Gastrocnemius medialis (tissue), 4 donors: ENCODE results near the gene SLC22A15. TPM values are rescaled to one million over a fixed set of nuclear protein-coding genes. Genes with fewer than 3 reads are reported as not detected.

ENCODE experiments used
- ATAC-seq, 2 donors: fragments of 150-250 bp; one replicate each; pipeline ENCODE4 v1.9.1; 2016
- DNase-seq, 2 donors: peaks; one replicate each; pipeline ENCODE4 v3.0.0-alpha.2; 2019
- H3K27ac ChIP-seq, 4 donors: fragments of 200-600 bp; sonication (generic); 1 replicate in 1 of 4; 2 replicates in 3 of 4; pipeline ENCODE4 v1.5.1; 2016 to 2018; ENCODE audit warnings: mild to moderate bottlenecking in 2 of 4, moderate library complexity in 1 of 4
- H3K27me3 ChIP-seq, 3 donors: fragments of 200-600 bp; sonication (generic) in 2 of 3; 1 replicate in 1 of 3; 2 replicates in 2 of 3; pipeline versions ENCODE4 v1.5.1 to v1.6.0; 2016 to 2019; ENCODE audit warnings: mild to moderate bottlenecking in 1 of 3, moderate library complexity in 1 of 3
- H3K36me3 ChIP-seq, 2 donors: fragments of 200-600 bp; sonication (generic) in 1 of 2; one replicate each; pipeline ENCODE4 v1.5.1; 2017 to 2018
- H3K4me1 ChIP-seq, 2 donors: fragments of 200-600 bp; sonication (generic) in 1 of 2; one replicate each; pipeline ENCODE4 v1.5.1; 2016 to 2017; ENCODE audit warnings: mild to moderate bottlenecking in 2 of 2
- H3K4me3 ChIP-seq, 4 donors: fragments of 200-600 bp; sonication (generic) in 3 of 4; 1 replicate in 1 of 4; 2 replicates in 3 of 4; pipeline ENCODE4 v1.5.1; 2016 to 2019; ENCODE audit warnings: mild to moderate bottlenecking in 2 of 4
- H3K9me3 ChIP-seq, 3 donors: fragments of 200-600 bp; sonication (generic) in 2 of 3; 1 replicate in 1 of 3; 2 replicates in 2 of 3; pipeline ENCODE4 v1.5.1; 2016 to 2019
- POLR2A ChIP-seq, 2 donors: fragments of 450-650 bp; IDR thresholded peaks; one replicate each; pipeline ENCODE4 v1.6.1; 2017; ENCODE audit warnings: antibody characterized with exemption in 2 of 2, mild to moderate bottlenecking in 2 of 2, moderate library complexity in 2 of 2
- in situ Hi-C, 4 donors: fragments of 200-750 bp; cut with MboI; loops; one replicate each; pipeline versions ENCODE4 v1.15.0 to v1.8.0; 2017; ENCODE audit warnings: low sequenced_read_pairs in 4 of 4
- intact Hi-C: fragments of 100-400 bp; cut with DNase I; formaldehyde crosslinking; loops from one replicate; pipeline ENCODE4 v1.15.1; 2023; ENCODE audit warnings: low total_unique reads
- total RNA-seq, 4 donors: library from RNA; depleted of rRNA; stranded (reverse); fragments of >200 nt; gene quantifications; one replicate each; pipeline versions ENCODE4 v1.1.0 to v1.2.3, GENCODE V29; 2016
- TF ChIP-seq, protein P1 (sequence below), 5 experiments: fragments of 450-650 bp in 3 of 5; fragments of 200-600 bp in 2 of 5; sonication (generic) in 2 of 5; IDR thresholded peaks in 4 of 5; conservative IDR thresholded peaks in 1 of 5; 1 replicate in 4 of 5; 2 replicates in 1 of 5; pipeline ENCODE4 v1.5.1; 2016 to 2019; ENCODE audit warnings: antibody characterized with exemption in 5 of 5, mild to moderate bottlenecking in 3 of 5, moderate library complexity in 3 of 5

SLC22A15 gene
- total RNA-seq, 4 donors from 2014 or later: 0.15 to 0.62 (median 0.41) TPM

DNA sequence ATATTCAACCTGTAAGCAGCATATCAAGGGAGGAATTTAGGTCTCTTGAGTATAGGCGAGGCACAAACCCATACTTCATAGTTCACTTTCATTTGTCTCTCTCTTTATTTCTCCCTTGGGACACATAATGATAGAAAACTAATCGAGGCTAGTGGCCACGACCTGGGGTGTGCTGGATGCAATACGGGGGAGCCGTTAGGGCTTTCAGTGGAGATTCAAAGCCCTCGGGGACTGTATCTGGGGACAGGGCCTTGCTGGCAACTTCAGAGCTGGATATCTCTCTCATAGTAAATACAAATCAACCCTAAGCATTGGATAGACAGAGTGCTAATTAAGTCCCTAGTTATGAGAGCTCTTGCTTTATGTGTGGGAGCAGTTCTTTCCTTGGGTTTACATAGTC, 36.9 kb upstream of the SLC22A15 start:
- Histone ChIP-seq H3K9me3 (no peaks in the 10 kb centered on the region), H3K4me1 (no peaks in the 10 kb centered on the region), H3K27ac (no peak overlapping the region), H3K4me3 (no peak overlapping the region), H3K27me3 (no peaks in the 10 kb centered on the region), H3K36me3 (no peaks in the 10 kb centered on the region)
- TF ChIP-seq, protein P1, sequence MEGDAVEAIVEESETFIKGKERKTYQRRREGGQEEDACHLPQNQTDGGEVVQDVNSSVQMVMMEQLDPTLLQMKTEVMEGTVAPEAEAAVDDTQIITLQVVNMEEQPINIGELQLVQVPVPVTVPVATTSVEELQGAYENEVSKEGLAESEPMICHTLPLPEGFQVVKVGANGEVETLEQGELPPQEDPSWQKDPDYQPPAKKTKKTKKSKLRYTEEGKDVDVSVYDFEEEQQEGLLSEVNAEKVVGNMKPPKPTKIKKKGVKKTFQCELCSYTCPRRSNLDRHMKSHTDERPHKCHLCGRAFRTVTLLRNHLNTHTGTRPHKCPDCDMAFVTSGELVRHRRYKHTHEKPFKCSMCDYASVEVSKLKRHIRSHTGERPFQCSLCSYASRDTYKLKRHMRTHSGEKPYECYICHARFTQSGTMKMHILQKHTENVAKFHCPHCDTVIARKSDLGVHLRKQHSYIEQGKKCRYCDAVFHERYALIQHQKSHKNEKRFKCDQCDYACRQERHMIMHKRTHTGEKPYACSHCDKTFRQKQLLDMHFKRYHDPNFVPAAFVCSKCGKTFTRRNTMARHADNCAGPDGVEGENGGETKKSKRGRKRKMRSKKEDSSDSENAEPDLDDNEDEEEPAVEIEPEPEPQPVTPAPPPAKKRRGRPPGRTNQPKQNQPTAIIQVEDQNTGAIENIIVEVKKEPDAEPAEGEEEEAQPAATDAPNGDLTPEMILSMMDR (IDR thresholded peaks at IDR 0.05 in 4 of 5, conservative IDR thresholded peaks at IDR 0.05 in 1 of 5): no peak
- no peak for TF ChIP-seq POLR2A (IDR thresholded peaks at IDR 0.05)
- no peak for DNase-seq
- intact Hi-C loops: no loop called here
- no peak for ATAC-seq
- in situ Hi-C loops: no loop called here

DNA sequence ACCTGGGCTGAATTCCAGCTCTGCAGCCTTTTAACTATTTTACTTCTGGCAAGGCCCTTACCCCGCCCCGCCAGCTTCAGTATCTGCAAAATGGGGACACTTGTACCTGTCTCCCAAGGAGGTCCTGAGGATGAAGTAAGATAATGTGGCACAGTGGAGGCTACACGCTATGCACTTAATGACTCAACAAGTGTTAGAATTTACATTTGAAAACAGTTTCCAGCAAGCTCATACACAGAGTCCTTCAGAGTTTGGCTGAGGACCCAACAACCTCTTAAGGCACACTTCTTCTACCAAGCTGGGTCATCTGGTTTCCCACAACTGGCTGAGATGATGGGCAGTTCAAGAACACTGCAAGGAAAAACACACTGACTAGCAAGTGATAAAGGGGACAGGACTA, 30.2 kb upstream of the SLC22A15 start:
- intact Hi-C loops: no loop called here
- Histone ChIP-seq H3K9me3 (no peaks in the 10 kb centered on the region), H3K4me3 (no peak overlapping the region), H3K27me3 (no peaks in the 10 kb centered on the region), H3K4me1 (no peaks in the 10 kb centered on the region), H3K27ac (no peak overlapping the region), H3K36me3 (no peaks in the 10 kb centered on the region)
- no peak for DNase-seq
- ATAC-seq: no peak
- TF ChIP-seq, protein P1 (IDR thresholded peaks at IDR 0.05 in 4 of 5, conservative IDR thresholded peaks at IDR 0.05 in 1 of 5): no peak
- TF ChIP-seq POLR2A (IDR thresholded peaks at IDR 0.05): no peak
- in situ Hi-C loops: no loop called here

DNA sequence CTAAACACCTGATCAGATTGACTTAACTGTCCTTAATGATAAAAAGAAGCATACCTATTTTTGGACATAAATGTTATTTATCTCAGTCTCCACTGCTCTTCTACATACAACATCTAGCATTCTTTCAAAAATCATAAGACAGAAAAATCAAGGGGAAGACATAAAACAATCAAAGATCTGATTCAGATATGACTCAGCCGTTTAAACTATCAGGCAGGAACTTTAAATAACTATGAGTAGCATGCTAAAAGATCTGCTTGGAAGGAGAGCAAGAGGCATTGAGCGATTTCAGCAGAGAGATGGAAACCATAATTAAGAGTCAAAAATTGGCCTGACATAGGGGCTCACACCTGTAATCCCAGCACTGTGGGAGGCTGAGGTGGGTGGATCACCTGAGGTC, 27.2 kb upstream of the SLC22A15 start:
- H3K27me3 ChIP-seq: no peaks in the 10 kb centered on the region
- no peaks in the 10 kb centered on the region for H3K4me1 ChIP-seq
- H3K4me3 ChIP-seq: no peak overlapping the region
- DNase-seq (no peak), ATAC-seq (no peak)
- H3K9me3 ChIP-seq: no peaks in the 10 kb centered on the region
- intact Hi-C loops (no loop called here), in situ Hi-C loops (no loop called here)
- no peak overlapping the region for H3K27ac ChIP-seq
- TF ChIP-seq, protein P1 (IDR thresholded peaks at IDR 0.05 in 4 of 5, conservative IDR thresholded peaks at IDR 0.05 in 1 of 5): no peak
- no peak for TF ChIP-seq POLR2A (IDR thresholded peaks at IDR 0.05)
- H3K36me3 ChIP-seq: no peaks in the 10 kb centered on the region

DNA sequence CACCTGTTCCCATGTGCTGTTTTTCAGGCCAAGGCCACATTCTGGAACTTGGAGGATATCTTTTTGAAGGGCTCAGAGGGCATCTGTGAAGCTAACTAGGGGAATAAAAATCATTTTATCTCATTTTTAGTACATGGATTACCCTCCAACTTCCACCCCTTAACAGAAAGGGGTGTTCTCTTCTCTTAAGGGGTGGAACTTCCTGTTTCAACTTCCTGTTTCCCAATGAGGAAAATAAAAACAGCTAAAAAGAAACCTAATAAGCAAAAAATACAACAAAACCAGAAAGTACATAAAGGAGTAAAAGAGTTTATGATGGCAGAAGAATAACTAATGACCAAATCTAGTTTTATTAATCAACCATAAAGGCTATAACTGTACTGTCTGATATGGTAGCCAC, 24.8 kb upstream of the SLC22A15 start:
- DNase-seq (no peak), ATAC-seq (no peak)
- Histone ChIP-seq H3K27me3 (no peaks in the 10 kb centered on the region), H3K4me1 (no peaks in the 10 kb centered on the region), H3K27ac (no peak overlapping the region), H3K9me3 (no peaks in the 10 kb centered on the region), H3K36me3 (no peaks in the 10 kb centered on the region), H3K4me3 (no peak overlapping the region)
- intact Hi-C loops (no loop called here), in situ Hi-C loops (no loop called here)
- TF ChIP-seq POLR2A (IDR thresholded peaks at IDR 0.05): no peak
- TF ChIP-seq, protein P1 (IDR thresholded peaks at IDR 0.05 in 4 of 5, conservative IDR thresholded peaks at IDR 0.05 in 1 of 5): no peak

DNA sequence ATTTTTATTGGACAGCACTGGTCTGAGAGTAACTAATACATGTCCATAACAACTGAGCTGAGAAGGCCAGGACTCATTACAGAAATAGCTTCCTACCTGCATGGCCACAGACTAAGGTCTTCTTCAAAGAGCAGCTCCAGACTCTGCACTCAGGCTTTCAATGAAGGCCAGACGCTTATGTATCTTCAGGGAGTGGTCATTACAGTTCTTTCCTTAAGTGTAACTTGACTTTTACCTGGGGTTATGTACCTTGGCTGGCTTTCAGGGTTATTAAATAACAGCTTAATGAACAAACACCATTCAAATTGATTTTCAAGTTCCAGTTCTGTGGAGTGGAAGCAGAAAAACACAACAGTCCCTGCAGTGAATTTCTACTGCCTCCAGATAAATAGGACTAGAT, 23.8 kb upstream of the SLC22A15 start:
- no peak for TF ChIP-seq POLR2A (IDR thresholded peaks at IDR 0.05)
- TF ChIP-seq, protein P1 (IDR thresholded peaks at IDR 0.05 in 4 of 5, conservative IDR thresholded peaks at IDR 0.05 in 1 of 5): no peak
- Histone ChIP-seq H3K27ac (no peak overlapping the region), H3K36me3 (no peaks in the 10 kb centered on the region), H3K4me1 (no peaks in the 10 kb centered on the region), H3K9me3 (no peaks in the 10 kb centered on the region), H3K4me3 (no peak overlapping the region), H3K27me3 (no peaks in the 10 kb centered on the region)
- intact Hi-C loops (no loop called here), in situ Hi-C loops (no loop called here)
- ATAC-seq (no peak), DNase-seq (no peak)
